Sigmoid colon (tissue), 4 donors: ENCODE measurements around the gene PRKRIP1.

Experiments used
- EP300 ChIP-seq, 4 donors: sonication (generic); formaldehyde crosslinking; IDR thresholded peaks; one replicate each; pipeline ENCODE4 v1.6.1; 2017; ENCODE audit warnings: antibody characterized with exemption in 4 of 4
- POLR2A ChIP-seq, 2 donors: fragments of 450-650 bp; IDR thresholded peaks; one replicate each; pipeline ENCODE4 v1.6.1; 2016; ENCODE audit warnings: antibody characterized with exemption in 2 of 2, mild to moderate bottlenecking in 2 of 2, moderate library complexity in 2 of 2
- TF ChIP-seq, protein P1 (sequence below), 4 experiments: fragments of 450-650 bp in 3 of 4; fragments of 200-600 bp in 1 of 4; IDR thresholded peaks; one replicate each; pipeline ENCODE4 v1.5.1; 2016 to 2019; ENCODE audit warnings: antibody characterized with exemption in 4 of 4, mild to moderate bottlenecking in 3 of 4, moderate library complexity in 2 of 4

DNA sequence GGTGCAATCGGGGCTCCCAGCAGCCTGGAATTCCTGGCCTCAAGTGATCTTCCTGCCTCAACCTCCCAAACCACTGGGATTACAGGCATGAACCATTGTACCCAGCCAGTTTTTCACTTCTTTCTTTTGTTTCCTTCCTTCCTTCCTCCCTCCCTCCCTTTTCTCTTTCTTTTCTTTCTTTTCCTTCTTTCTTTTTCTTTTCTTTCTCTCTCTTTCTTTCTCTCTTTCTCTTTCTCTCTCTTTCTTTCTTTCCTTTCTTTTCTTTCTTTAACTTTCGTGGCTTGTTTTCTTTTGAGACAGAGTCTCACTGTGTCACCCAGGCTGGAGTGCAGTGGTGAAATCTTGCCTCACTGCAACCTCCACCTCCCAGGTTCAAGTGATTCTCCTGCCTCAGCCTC is 49.5 kb downstream of the PRKRIP1 start:
- TF ChIP-seq POLR2A (IDR thresholded peaks at IDR 0.05) (no peak), EP300 (IDR thresholded peaks at IDR 0.05) (no peak)
- TF ChIP-seq, protein P1, sequence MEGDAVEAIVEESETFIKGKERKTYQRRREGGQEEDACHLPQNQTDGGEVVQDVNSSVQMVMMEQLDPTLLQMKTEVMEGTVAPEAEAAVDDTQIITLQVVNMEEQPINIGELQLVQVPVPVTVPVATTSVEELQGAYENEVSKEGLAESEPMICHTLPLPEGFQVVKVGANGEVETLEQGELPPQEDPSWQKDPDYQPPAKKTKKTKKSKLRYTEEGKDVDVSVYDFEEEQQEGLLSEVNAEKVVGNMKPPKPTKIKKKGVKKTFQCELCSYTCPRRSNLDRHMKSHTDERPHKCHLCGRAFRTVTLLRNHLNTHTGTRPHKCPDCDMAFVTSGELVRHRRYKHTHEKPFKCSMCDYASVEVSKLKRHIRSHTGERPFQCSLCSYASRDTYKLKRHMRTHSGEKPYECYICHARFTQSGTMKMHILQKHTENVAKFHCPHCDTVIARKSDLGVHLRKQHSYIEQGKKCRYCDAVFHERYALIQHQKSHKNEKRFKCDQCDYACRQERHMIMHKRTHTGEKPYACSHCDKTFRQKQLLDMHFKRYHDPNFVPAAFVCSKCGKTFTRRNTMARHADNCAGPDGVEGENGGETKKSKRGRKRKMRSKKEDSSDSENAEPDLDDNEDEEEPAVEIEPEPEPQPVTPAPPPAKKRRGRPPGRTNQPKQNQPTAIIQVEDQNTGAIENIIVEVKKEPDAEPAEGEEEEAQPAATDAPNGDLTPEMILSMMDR (IDR thresholded peaks at IDR 0.05): no peak
